HG02870 (cell line): Measurements from ENCODE around the gene FAN1.
"Not testable (repeated sequence)": the region's sequence is repeated elsewhere in the genome, so short reads cannot be mapped to it uniquely, and the experiment has no call there.

ENCODE experiments used
- ATAC-seq: cut with Tn5 transposase; IDR thresholded peaks from one replicate; pipeline ENCODE4 v1.9.1; 2021; ENCODE audit warnings: mild to moderate bottlenecking, moderate library complexity; ENCODE audit not compliant: unreplicated experiment

FAN1 gene

DNA sequence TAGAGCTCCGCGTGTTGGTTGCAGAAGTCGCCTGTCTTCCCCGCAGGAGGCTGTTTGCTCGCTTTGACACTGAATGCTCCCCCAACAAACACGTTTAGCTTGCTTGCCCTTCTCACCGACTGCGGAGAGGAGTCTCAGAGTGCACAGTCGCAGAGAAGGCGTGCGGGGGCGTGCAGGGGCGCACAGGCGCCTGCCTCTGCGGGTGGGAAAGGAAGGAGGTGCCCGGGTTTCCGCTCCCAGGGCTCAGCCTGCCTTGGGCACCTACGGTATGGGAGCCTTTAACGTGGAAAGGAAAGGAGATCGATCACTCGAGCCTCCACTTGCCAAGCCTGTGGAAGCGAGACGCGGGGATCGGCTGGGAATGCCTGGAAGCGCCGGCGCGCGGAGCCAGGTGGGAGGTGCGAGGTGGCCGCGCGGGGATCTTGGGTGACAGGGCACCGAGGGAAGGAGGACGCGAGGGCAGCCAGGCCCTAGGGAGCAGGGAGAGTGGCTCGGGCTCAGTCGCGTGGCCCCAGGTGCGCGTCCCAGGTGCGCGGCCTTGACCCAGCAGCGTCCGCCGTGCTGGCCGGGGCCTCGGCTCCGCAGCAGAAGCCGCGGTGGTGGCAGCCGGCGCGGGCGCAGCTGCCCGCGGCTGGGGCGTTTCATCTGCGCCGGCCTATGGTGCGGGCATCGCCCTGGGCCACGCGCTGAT, at the start of gene FAN1:
FAN1 (plus strand) TSS at position 419 of the 691 bp plus-strand sequence. CDS start 749 bp downstream, outside the sequence.
- ATAC-seq: peak; percentile 94

DNA sequence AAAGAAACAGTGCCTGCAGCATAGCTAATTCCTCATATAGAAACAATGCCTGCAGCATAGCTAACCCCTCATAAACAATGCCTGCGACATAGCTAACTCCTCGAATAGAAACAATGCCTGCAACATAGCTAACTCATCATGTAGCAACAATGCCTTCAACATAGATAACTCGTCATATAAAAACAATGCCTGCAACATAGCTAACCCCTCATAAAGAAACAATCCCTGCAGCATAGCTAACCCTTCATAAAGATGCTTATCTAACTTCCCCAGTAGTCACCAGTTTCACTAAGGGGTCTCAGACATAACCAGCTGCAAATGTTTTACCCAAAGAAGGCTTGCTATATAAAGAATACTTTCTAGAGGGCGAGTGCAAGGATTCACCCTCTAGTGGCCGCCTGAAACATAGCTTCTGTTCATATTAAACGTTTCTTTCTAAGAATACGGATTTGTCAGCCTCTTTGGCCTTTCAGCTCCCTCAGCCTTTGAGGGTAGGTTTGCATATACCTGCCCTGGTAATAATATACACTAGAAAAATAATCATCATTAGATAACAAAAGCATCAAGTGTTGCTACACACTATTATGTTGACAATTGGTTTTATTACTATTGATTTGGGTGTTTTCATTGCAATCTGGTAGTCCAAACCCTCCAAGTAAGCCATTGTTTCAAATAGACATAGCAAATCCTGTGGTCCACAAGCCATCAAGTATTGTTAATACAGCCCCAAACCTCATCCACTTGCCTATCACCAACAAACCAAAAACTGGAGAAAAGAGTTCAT, 44.4 kb upstream of the FAN1 start:
- ATAC-seq: peak; percentile 44

DNA sequence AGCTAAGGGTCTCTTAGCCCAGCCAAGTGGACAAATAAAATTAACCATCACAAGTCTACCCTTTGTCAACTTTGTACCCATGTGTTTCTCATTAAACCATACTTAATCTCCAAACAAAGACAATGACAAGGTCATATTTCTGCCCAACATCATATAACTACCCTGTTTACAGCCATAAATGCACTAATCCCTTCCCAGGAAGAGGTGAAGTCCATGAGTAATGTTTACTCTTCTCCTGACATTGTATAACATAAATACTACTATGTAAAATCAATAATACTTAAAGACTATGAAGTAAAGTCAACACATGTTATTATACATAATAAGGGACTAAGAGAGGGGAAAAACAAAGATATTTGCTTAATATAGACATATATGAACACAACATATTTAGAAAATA, 38.5 kb upstream of the FAN1 start:
- no peak for ATAC-seq

DNA sequence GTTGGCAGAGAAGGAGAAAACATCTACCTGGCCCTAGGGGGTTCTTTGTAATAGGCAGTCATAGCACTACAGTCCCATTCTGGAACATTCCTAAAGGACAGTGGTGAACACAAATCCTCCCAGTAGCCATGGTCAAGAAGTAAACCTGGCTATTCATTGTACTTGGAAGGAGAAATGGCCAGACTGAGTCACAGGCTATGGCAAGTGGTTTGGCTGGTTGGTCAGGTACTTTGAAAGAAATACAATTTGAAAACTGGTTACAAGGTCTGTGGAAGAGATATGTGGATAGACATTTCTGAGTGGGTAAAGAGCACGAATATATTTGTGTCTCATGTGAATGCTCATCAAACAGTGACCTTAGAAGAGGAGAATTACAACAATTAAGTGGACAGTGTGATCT, 33.0 kb upstream of the FAN1 start:
- ATAC-seq: no peak

DNA sequence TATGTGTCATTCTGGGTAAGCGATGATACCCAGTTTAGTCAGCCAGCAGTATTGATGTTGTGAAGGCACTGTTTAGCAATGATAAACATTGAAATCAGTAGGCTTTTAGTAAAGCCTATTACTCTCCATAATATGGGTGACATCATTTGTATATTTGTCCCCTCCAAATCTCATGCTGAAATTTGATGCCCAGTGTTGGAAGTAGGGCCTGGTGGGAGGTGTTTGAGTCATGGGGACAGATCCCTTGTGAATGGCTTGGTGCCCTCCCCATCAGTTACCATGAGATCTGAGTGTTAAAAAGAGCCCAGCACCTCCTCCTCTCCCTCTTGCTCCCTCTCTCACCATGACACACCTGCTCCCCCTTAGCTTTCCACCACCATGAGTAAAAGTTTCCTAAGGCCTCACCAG, 31.4 kb upstream of the FAN1 start:
- ATAC-seq: no peak

DNA sequence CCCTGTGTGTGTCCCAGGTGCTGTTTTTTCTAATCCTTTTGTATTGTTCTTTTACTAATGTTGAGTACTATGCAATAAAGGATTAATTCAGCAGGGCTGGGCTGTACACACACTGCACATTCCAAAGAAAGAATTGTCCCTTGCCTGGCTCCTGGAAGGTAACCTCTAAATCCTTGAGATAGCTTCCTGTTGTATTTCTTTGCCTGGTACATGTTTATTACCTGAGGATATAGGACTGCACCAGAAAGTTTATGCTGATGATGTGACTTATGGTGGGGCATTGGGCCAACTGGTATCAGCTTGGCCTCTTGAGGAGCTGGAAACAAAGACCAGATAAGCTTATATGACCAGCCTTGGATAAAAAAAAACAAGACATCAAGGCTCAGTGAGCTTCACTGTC, 26.6 kb upstream of the FAN1 start:
- no peak for ATAC-seq

DNA sequence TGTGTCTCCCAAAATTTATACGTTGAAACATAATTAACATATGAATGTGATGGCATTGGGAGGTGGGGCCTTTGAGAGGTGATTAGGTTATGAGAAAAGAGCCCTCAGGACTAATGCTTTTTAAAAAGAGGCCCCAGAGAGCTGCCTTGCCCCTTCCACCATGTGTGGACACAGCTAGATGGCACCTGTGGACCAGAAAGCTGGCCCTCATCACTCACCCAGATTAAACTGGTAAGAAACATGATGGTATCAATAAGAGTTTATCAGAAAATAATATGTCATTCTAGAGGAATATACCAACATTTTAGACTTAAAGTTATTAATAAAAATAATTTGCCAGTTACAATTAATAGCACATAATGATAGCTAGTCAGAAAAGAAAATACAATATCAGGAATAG, 25.2 kb upstream of the FAN1 start:
- ATAC-seq: no peak

DNA sequence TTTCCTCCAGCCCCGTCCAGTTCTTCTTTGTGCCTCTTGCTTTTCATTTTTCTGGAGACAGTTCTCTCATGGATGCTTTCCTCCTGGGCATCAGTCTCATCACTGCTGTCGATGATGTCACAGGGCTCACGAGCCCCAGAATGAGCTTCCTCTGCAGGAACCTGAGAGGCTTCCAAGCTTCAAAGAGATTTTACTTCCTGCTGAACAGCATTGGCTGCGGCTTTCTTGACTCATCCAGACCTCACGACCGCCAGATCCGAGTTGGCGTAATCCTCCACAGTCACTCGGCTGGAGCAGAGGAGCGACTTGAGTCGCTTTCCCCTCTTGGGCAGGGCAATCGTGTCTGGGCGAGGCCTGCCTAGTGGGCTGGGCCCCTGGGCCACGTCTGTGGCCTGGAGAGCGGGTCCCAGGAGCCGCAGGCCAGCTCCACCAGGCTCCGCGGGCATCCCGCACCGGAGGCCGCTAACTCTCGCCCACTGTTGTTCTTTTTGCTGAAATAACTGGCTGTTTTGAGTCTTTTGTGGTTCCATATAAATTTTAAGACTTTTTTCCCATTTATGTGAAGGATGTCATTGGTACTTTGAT, 20.8 kb upstream of the FAN1 start:
- no peak for ATAC-seq

DNA sequence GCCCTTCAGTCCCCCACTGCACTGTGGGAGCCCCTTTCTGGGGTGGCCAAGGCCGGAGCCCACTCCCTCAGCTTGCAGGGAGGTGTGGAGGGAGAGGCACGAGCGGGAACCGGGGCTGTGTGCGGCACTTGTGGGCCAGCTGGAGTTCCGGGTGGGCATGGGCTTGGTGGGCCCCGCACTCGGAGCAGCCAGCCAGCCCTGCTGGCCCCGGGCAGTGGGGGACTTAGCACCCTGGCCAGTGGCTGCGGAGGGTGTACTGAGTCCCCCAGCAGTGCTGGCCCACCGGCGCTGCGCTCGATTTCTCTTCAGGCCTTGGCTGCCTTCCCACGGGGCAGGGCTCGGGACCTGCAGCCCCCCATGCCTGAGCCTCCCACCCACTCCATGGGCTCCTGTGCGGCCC, 20.0 kb upstream of the FAN1 start:
- ATAC-seq: not testable (repeated sequence)

DNA sequence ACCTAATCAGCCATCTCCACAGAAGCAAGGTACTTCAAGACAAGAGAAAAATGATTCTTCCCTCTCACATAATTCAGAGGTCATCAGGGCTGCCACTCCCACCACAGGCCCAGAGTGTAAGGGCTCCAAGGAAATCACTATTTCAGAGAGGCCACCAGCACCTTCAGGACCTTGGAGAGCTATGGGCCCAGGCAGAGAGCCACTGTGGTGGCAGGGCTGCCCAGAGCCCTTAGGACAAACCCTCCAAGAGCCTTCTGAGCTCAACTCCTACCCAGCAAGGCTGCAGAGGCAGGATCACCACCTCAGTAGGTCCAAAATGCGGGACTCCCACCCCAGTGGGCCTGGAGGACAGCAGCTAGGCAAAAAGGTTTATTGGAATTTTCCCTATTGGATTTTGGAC, 17.9 kb upstream of the FAN1 start:
- ATAC-seq: no peak

DNA sequence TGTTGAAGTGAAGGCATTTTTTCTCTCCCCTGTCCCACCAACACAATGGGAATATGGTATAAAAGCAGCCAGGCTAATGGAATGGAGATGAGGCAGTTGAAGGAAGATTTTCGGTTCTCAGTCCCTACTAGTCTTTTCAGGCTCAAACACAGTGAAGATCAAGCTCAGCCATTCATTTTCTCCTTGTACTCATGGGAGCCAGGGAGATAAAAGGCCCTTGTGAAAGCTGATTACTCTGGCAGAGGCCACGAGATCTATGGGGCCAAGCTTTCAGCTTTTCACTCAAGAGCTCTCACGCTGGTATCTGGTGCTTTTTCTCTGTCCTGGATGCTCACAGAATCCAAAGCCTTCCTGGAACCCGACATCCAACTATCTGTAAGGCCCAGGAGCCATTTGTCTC, 14.5 kb upstream of the FAN1 start:
- ATAC-seq: no peak

DNA sequence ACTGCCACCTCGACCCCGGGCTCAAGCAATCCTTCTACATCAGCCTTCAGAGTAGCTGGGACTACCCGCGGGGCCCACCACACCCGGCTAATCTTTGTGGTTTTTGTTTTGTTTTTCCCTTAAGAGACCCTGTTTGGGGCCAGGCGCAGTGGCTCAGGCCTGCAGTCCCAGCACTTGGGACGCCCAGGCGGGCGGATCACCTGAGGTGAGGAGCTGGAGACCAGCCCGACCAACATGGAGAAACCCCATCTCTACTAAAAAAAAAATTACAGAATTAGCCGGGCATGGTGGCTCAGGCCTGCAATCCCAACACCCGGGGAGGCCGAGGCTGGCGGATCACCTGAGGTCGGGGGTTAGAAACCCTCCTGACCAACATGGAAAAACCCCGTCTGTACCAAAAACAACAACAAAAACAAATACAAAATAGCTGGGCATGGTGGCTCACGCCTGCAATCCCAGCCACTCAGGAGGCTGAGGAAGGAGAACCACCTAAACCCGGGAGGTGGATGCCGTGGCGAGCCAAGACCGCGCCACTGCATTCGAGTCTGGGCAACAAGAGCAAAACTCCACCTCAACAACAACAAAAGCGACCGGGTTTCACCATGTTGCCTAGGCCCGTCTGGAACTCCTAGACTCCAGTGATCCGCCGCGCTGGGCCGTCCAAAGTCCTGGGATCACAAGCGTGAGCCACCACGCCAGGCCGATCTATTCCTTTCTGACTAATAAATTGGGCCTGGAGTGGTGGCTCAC, 8.1 kb upstream of the FAN1 start:
- ATAC-seq: no peak

DNA sequence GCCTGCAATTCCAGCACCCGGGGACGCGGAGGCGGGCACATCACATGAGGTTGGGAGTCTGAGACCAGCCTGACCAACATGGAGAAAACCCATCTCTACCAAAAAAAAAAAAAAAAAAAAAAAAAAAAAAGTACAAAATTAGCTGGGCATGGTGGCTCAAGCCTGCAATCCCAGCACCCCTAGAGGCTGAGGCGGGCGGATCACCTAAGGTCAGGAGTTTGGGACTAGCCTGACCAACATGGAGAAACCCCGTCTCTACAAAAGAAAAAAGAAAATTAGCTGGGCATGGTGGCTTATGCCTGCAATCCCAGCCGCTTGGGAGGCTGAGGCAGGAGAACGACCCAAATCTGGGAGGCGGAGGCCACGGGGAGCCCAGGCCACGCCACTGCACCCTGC, 7.5 kb upstream of the FAN1 start:
- ATAC-seq: no peak

DNA sequence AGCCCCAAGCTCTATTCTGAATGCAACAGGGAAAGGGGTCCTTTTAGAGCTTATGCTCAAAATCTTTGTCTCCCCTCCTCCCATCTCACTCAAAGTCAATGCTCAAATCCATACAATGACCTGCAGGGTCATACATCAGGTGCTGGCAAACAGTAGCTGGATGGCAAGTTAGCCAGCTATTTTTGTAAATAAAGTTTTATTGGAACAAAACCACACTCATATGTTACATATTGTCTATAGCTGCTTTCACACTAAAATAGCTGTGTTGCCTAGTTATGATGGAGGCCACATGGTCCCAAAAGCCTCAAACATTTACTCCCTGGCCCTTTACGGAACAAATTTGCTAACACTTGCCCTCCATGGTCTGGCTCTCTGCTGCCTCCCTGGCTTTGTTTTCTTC, 1.8 kb upstream of the FAN1 start:
- no peak for ATAC-seq

DNA sequence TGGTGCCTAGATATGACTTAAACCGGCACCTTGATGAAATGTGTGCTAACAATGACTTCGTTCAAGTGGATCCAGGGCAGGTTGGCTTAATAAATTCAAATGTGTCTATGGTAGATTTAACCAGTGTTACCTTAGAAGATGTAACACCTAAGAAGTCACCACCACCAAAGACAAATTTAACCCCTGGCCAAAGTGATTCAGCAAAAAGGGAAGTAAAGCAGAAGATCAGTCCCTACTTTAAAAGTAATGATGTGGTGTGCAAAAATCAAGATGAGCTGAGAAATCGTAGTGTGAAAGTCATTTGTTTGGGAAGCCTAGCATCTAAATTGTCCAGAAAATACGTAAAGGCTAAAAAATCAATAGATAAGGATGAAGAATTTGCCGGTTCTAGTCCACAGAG, 1.1 kb downstream of the FAN1 start:
- no peak for ATAC-seq

DNA sequence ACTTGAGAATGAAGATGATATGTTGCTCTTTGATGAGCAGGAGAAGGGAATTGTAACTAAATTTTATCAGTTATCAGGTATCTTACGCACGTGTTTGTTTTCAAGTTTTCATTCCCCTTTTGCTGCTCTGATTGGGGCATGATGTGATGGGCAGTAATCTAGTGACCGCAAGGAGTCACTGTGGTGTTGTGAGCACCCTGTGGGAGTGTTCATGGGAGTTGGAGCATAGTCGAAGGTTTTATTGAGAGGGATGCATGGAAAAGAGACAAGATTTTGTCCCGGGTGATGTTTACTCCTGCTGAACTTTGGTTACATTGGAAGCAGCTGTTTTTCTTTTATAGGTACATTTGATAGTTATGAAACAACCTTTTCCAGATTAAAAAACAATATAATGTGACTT, 2.1 kb downstream of the FAN1 start:
- no peak for ATAC-seq

DNA sequence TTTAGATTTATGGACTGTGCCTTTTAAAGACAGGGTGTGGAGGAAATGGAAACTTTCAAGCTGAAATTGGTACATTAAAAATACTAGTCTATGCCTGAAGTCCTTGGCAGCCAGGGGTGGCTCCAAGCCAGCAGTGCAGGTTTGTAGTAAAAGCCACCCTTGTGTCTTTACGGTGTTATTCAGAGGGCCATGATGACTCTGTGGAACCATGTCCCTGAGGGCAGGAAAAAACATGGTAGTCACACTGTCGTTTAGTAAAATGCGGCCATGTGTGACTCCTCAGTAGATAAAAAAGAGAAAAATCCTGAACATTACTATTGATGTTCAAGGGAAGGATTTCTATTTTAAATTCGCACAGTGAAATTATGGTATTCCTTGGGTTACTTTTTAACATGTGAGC, 2.7 kb downstream of the FAN1 start:
- ATAC-seq: no peak

DNA sequence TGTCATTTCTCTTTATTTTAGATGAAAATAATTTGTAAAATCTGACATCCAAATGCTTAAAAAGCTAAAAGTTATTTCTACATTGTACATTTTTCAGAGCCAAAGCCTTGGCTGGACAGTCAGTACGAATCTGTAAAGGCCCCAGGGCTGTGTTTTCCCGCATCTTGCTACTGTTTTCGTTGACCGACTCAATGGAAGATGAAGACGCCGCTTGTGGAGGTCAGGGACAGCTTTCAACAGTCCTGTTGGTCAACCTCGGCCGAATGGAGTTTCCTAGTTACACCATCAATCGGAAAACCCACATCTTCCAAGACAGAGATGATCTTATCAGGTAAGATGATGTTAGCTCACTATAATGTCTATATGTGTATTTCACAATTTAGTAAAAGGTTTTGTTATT, 10.0 kb downstream of the FAN1 start:
- no peak for ATAC-seq

DNA sequence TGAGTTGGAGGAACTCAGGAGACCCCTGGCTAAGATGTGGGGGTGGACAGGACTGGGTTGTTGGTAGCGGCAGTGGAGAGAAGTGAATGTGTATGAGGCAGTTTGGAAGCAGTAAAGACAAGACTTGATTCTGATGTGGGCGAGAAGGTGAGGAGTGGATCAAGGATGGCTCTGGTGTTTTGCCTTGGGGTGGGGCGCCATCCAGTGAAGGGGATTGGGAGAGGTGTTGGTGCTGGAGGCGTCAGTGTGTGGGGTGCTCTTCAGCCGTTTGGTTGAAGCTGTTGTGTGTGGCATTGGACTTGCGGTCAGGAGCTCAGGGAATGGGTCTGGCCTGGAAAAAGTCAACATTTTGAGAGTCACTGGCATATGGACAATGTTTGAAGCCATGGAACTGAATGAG, 13.3 kb downstream of the FAN1 start:
- no peak for ATAC-seq

DNA sequence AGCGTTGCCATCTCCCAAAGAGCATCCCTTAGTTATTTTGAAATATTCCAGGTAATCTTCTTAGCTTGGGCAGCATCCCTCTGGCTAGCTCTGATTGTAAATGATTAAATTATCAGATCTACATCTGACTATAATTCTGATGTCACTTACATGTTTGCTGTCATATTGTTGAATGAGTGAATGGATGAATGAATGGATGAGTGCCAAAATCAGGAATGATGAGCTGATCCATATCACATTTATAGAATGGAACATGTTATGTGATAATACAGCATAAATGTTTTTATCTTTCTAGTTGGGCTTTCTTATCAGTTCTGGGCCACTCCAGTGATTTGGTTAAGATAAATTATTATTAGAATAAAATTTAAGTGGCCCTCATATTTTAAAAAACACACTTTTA, 14.0 kb downstream of the FAN1 start:
- no peak for ATAC-seq

DNA sequence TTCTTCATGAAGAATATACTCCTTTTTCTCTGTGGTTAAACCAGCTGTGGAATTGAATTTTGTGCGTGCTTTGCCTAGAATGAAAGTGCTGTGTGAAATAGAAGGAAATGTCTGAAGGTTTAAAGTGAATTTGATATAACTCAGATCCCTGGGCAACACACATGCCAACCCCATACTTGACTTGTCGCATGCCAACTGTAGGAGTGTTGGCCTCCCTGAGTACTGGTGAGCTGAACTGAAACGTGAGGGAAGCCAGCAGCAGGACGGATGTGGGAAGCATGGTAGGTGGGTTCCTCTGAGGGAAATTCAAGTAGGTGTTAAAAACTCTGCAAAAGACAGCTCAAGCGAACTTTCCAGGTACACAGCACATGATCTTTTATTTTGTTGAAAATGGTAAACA, 14.7 kb downstream of the FAN1 start:
- no peak for ATAC-seq
